Lower leg skin (tissue), 3 donors: Measurements from ENCODE around the gene RERE.

Source experiments
- POLR2A ChIP-seq, 2 donors: fragments of 450-650 bp; IDR thresholded peaks; one replicate each; pipeline ENCODE4 v1.6.1; 2016 to 2017; ENCODE audit warnings: antibody characterized with exemption in 2 of 2, mild to moderate bottlenecking in 1 of 2, moderate library complexity in 1 of 2
- TF ChIP-seq, protein P1 (sequence below), 3 donors: fragments of 450-650 bp; IDR thresholded peaks; one replicate each; pipeline ENCODE4 v1.5.1; 2016; ENCODE audit warnings: antibody characterized with exemption in 3 of 3, mild to moderate bottlenecking in 3 of 3, moderate library complexity in 2 of 3

DNA sequence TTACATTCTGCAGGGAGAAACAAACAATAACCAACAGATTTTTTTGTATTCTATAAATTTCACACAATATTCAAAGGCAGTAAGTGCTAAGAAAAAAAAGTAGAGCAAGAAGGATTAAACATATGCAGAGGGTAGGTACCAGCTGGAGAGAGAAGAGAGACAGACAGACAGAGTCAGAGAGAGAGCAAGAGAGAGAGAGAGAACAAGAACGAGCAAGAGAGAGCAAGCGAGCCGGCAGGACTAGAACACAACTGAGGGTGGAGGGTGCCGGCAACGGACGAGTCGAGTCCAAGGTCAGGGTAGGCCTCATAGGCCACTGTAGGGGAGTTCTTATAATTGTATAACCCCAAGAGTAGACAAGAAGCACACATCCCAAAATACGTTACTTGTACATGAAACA, 97.1 kb downstream of the RERE start:
- TF ChIP-seq, protein P1, sequence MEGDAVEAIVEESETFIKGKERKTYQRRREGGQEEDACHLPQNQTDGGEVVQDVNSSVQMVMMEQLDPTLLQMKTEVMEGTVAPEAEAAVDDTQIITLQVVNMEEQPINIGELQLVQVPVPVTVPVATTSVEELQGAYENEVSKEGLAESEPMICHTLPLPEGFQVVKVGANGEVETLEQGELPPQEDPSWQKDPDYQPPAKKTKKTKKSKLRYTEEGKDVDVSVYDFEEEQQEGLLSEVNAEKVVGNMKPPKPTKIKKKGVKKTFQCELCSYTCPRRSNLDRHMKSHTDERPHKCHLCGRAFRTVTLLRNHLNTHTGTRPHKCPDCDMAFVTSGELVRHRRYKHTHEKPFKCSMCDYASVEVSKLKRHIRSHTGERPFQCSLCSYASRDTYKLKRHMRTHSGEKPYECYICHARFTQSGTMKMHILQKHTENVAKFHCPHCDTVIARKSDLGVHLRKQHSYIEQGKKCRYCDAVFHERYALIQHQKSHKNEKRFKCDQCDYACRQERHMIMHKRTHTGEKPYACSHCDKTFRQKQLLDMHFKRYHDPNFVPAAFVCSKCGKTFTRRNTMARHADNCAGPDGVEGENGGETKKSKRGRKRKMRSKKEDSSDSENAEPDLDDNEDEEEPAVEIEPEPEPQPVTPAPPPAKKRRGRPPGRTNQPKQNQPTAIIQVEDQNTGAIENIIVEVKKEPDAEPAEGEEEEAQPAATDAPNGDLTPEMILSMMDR (IDR thresholded peaks at IDR 0.05): no peak
- no peak for TF ChIP-seq POLR2A (IDR thresholded peaks at IDR 0.05)
